Germinal center (tissue), 1 donor: Measurements from ENCODE around the gene BTBD19.
"Not testable (repeated sequence)": the region's sequence is repeated elsewhere in the genome, so short reads cannot be mapped to it uniquely, and the experiment has no call there.

ENCODE experiments used
- DNase-seq: peaks from one replicate; pipeline ENCODE4 v3.0.0; 2012; ENCODE audit warnings: mixed read lengths, low spot score

BTBD19 gene, protein sequence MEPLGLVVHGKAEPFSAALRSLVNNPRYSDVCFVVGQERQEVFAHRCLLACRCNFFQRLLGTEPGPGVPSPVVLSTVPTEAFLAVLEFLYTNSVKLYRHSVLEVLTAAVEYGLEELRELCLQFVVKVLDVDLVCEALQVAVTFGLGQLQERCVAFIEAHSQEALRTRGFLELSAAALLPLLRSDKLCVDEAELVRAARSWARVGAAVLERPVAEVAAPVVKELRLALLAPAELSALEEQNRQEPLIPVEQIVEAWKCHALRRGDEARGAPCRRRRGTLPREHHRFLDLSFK

DNA sequence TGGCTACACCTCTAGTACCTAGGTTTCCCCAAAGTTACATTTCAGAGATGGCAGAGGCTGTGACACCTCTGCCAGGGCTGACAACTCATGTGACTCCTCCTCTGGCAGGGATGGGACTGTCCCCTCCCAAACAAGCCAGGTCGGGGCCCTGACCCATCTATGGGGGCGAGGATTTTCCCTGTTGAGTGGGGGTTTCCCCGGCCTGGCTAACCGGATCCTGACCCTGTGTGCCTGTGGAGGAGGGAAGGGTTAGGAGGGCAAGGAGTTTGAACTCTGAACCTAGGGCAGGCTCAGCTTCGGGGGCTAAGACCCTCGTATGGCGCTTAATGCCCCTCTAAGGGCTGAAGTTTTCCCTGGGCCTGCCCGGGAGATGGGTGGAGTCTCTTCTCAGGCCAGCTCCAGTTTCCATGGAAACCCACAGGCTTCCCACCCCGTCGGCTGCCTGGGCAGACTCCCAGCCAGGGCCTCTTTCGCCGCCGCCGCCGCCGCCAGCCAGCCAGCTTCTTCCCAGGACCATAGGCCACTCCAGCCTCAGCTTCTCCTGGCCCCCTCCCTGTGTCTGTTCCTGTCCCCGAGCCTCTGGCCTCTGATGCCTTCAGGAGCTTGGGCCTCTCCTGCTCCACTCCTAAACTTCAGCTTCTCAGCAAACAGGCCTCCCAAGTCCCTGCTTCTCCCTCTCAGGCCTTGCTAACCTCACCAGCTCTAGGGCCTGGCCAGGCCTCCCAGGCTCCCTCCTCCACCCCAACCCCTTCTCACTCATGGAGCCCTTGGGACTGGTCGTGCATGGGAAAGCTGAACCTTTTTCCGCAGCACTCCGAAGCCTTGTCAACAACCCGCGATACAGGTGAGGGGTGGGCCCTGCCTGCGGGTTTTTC is at the start of gene BTBD19:
Gene BTBD19 (plus strand): TSS at position 461 of the 875 bp plus-strand sequence. CDS start 298 bp downstream, at position 759.
- DNase-seq = no peak

DNA sequence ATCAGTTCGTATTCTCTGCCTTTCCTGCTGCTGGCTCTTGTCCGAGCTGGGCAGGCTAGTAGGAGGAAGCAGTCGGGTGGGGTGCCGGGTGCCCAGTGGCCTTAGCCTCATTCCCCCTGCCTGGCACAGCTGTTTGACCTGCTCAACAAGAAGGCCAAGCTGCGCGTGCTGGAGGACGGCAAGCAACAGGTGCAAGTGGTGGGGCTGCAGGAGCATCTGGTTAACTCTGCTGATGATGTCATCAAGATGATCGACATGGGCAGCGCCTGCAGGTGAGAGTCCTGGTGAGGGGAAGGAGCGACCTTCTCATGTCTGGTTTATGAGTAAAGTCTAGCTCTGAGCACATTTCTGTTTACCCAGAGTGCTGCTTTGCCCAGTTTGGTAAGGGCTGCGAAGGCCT is 49.2 kb upstream of the BTBD19 start:
- no peak for DNase-seq

DNA sequence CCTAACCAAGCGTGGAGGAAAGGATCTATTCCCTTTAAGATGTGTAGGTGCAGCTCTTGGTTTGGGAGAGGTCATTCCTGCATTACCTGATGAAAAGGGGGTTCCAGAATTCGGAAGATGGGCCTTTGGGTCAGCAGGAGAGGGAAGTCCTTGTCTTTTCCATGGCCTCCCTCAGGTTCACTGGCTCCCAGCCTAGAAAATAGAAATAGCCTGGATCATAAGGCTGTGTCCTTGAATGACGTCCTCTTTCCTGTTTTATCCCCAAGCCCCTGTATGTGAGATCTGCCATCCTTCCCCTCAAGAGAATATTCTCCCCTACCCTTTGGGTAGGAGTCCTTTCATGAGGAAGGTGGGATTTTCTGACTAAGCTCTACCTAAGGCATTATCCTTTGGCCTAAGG is 47.4 kb upstream of the BTBD19 start:
- DNase-seq = no peak

GRCh38 chr1:44766421-44766820 is 41.9 kb upstream of the BTBD19 start:
- DNase-seq = not testable (repeated sequence)

DNA sequence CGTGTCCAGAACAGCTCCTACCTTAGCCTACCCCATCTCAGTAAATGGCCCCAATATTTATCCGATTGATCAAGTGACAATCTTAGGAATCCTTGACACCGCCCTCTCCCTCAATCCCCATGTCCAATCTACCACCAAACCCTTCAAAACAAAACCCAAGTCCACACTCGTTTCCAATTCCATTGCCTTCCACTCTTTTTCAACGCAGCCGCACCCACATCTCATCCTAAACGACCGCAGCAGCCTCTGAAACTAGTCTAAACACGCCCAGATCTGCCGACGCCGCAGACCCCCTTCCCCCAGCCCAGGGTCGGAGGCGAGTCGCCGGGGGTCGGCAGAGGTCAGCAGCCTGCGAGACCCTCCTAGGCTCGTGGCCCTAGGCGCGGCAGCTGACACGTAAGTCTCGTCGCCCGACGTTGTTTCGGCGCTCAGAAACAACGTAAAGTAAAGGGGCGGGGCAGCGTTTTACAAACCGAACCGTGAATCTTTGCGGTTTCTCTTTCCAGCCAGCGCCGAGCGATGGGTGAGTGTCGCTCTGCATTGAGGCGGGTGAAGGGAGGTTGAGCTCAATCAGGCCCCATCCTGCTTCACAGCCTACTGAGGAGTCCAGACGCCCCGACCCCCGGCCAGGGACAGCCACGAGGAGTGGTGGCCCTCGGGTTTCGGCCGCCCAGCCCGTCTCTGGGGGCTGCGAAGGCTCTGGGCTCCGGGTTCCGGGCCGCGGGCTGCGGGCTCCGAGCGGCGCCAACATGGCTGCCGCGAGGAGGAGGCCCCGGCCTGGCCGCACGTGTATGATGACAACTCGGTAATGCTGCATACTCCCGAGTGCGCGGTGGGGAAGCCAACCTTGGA is 33.0 kb upstream of the BTBD19 start, which contains the start of gene RPS8:
Gene RPS8 (plus strand): TSS at position 463 of the 852 bp plus-strand sequence. CDS start 57 bp downstream, at position 520.
- DNase-seq = peak; percentile 80

DNA sequence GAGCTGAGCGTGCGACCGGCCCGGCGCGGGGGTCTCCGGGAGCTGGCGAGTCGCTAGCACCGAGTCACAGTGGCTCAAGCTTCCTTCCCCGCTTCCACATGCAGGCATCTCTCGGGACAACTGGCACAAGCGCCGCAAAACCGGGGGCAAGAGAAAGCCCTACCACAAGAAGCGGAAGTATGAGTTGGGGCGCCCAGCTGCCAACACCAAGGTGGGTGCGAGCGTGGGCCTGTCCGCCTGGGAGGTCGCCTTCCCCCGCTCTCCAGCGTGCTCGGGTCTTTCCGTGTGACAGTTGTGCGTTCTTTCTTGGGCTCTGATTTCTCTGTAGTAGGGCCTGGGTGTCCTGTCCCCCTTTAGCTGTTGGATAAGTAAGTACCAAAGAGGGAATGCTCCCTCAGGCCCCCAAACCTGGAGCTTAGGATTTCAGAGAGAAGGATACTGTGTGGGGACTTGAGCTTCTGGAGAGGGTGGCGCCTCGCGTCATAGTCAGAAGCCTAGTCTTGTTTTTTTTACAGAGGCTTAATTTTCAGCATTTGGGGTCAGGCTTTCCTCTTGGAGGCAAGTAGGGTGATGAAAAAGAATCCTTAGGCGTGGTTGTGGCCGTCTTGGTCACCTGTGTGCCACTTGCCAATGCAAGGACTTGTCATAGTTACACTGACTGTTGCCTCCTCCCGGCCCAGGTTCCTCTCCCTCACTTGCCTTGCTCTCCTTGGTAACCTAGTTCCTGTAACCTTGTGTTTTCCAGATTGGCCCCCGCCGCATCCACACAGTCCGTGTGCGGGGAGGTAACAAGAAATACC is 32.2 kb upstream of the BTBD19 start:
- peak; percentile 46 for DNase-seq

GRCh38 chr1:44776730-44777068 is 31.6 kb upstream of the BTBD19 start:
- DNase-seq = no peak

GRCh38 chr1:44777547-44777946 is 30.8 kb upstream of the BTBD19 start:
- no peak for DNase-seq

DNA sequence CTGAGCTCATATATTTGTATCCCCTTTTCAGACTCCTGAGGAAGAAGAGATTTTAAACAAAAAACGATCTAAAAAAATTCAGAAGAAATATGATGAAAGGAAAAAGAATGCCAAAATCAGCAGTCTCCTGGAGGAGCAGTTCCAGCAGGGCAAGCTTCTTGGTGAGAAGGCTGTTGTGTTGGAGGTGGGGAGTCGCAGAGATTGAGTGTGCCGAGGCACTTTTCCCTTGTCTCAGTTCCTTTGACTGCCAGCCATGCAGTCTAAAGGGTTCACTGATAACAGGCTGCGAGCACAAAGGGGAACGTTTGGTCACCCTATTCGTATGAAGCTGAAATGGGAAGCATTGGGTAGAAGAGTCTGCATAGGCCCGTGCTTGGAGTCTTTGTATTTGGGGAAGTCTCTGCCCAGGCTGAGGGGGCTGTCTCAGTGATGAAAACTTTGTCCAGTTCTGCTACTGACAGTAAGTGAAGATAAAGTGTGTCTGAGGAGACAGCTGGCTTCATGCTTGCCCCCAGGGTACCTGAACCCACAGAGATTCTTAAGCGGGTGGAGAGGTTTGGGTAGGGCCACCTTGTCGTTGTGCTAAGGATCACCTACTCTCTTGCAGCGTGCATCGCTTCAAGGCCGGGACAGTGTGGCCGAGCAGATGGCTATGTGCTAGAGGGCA is 30.2 kb upstream of the BTBD19 start:
- DNase-seq = no peak

GRCh38 chr1:44778705-44779576 is 29.4 kb upstream of the BTBD19 start:
- DNase-seq = no peak

DNA sequence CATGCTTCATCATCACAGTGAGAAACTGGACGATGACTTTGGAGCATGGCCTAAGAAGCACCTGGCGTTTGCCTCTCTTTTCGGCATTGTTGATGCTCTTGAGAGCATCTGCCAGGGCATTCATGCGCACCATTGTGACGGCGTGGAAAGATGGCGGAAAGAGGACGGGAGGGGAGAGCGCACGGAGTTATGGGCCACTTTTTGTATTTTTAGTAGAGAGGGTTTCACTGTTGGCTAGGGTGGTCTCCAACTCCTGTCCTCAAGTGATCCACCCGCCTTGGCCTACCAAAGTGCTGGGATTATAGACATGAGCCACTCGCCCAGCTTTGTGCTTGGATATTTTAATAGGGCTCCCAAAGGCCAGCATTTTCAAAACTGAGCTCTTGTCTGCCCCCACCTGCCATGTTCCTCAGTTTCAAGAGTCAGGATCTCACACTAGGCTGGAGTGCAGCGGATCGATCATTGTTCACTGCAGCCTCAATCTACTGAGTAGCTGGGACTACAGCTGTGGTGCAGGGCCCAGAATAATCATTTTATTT is 27.7 kb upstream of the BTBD19 start:
- DNase-seq = no peak

- no peak for DNase-seq
Measured at GRCh38 chr1:44783697-44784093, 24.6 kb upstream of the BTBD19 start.

DNA sequence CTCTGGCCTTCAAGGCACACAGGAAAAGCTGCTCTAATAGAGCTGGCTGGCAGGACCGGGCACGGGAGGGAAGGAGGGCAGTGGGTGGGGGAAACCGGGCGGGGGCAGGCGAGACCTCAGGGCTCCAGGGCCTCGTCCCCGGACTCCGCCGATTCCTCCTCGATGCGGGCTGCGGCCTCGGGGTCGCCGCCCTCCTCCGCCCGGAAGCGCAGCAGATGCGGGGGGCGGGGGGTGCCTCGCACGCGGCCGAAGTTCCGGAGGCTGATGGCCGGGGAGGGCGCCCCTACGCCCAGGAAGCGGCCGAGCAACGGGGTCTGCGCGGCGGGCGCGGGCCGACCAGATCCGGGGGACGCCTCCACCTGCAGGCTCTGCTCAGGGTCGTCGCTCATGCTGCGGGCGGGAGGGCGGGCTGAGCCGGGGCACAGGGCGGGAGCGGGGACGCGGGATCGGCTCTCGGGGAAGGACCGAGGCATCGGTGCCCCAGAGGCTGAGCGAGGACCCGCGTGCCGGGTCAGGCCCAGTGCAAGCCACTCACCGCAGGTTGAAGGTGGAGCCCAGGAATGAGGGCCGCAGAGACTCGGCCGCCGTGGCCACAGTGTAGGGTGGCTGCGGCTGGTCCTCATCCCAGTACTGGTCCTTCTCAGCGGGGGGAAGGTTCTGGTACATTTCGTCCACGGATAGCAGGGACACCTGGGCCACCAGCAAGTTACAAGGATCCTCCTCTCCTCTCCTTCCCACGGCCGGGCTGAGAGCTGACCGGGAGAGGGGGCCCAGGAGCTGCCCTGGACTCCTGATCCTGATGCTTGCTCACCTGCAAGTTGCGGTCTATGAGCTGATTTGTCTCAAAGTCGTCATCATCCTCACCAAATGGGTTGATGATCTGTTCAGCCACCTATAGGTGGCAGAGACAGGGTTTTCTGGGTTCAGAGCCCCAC is 24.0 kb upstream of the BTBD19 start:
- no peak for DNase-seq

GRCh38 chr1:44785029-44785380 is 23.3 kb upstream of the BTBD19 start:
- no peak for DNase-seq

DNA sequence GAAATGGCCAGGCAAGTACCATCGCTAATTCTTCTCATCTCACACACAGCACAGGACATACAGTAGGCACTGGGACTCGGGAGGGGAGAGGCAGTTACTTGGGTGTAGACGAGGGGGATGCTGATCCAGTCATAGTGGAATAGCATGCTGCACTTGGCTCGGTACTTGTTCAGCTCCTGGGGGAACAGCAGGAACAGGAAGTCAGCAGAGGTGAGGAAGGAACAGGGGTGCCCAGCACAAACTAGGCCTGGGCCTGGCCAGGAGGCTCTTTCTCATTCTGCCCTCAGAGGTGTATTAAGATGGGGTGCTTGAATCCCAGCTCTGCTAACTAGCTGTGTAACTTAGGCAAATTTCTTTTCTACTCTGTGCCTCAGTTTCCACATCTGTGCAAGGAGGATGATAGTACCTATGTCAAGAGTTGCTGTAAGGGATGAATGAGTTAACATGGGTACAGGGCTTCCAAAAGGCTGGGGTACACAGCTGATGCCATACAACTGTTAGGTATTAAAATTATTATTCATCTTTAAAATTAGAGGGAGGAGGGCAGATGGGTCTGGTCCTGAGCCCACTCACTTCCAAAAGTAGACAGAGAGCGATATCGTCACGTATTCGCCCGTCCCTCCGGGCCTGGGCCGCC is 22.7 kb upstream of the BTBD19 start:
- no peak for DNase-seq

DNA sequence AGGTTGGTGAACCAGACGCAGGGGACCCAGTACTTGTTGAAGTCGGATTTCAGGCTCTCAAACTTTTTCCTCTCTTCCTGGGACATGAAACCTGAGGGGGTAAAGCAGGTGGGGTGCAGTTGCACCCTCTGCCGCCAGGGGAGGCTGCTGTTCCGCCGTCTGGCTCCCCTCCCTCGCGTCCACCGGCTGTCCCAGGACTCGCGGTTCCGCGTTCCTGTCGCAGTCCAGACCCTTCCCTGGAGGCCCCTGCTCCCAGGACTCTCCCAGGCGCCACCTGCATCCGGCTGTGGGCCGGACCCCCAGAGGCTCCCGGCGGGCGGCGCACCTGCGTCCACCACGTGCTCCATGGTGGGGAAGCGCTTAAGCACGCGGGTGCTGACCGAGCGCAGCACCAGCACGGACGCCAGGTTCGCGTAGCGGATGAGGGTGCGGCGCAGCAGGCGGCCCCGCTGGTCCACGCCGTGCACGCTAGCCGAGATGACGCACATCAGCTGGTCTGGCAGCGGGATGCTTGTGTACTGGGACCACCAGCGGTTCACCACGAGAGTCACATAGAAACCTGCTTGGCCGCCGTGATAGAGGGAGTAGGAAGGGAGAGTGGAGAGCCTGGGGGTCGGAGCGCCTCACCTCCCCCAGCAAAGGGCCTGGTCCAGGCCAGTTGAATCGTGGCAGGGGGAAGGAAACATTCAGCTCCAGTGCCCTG is 22.0 kb upstream of the BTBD19 start:
- peak; percentile 82 for DNase-seq

DNA sequence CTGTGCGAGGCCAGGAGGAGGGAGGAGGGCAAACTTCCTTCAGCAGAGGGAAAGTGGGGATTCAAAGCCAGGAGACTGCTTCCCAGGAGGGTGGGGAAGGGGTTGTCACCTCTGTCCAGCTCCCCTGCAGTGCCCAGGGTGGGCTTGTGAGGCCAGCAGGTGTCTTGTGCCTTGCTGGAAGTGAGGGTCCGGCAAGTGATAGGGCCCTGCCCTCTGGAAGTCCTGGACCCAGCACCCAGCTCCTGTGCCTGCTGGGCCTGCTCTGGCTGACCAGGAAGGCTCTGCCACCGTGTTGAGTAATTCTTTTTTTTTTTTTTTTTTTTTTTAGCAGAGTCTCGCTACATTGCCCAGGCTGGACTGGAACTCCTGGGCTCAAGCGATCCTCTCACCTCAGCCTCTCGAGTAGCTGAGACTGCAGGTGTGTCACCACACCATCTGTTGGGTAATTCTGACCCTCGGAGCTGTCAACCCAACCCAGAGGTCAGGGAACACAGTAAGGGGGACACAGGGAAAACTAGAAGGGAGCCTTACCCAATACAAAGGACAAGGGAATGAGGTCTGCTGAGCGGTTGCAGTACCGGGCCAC is 21.4 kb upstream of the BTBD19 start:
- no peak for DNase-seq
